Measurements from ENCODE around the gene IL36B.

The IL36B gene

GRCh38 chr2:113075600-113075999, 22.9 kb upstream of the IL36B start:
- no peak for DNase-seq

GRCh38 chr2:113075030-113075429, 22.4 kb upstream of the IL36B start:
- no peak for DNase-seq

DNA sequence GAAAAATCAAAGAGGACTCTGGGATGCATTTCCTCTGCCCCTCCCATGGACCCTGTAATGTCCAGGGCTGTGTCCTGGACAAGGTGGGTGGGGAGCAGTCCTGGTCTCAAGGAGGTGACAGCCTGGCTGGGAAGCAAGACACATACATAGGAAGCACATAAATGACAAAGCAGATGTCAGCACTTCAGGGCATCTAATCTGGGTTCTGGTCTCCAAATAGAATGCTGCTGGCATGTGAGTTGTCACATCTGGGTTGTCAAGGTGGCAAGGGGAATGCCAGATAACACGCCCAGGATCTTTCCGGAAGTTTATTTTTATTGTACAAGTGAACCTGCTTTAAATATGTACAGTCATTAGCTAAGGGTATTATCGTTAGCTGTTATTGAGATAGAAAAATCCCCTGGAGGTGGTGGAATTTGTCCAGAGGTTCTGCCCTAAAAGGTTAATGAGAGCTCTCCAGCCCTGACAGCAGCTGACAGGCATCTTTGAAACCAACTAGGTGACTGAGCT, 20.7 kb upstream of the IL36B start:
- no peak for DNase-seq

DNA sequence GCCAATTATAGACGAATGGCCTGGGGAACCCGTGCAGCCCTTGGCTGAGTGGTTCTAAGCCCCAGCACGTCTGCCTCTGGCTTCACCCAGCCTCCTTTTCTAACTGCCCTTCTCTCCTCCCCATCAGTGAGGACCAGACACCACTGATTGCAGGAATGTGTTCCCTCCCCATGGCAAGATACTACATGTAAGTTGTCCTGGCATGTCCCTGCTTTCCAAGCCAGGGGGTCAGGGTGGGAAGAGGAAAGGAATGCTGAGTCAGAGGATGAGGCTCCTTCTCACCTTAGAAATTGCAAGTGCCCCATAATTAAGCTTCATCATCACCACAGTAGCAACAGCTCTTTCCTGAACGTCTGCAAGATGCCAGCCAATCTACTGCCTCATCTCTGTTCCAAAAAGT, 19.9 kb upstream of the IL36B start:
- no peak for DNase-seq

GRCh38 chr2:113070606-113070975, 17.9 kb upstream of the IL36B start:
- no peak for DNase-seq

GRCh38 chr2:113069676-113070605, 17.3 kb upstream of the IL36B start:
- no peak for DNase-seq

DNA sequence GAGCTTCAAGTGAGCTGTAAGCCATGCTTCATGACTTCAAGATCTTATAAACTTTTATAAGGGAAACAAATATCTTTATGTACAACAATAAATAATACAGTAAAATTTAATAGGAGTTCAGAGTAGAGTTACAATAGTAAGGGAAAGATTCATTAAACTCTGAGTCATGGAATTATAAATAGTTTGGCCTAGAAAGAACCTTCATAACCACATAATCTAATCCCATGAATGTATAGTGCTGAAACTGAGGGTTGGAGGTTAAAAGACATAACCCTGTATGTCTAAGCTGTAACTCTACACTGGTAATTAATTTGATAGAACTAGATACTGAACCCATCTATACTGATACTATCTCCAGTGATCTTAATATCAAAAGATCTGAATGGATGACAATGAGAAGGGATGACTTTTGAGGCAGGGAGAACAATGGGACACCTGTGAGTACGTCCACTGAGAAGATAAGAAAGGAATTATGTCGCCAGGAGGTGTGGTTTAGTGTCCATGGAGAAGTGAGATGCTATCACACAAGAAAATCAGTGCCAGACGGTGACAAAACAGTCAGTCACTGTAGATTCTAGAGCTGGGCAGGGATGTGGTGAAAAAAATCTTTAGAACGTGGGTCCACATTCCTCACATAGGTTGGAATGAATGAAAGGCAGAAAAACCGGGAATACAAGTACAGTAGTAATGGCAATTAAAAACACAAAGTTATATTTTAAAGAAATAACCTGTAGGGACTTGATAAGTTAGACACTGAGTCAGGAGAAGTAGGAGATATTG, 16.2 kb upstream of the IL36B start:
- no peak for DNase-seq

DNA sequence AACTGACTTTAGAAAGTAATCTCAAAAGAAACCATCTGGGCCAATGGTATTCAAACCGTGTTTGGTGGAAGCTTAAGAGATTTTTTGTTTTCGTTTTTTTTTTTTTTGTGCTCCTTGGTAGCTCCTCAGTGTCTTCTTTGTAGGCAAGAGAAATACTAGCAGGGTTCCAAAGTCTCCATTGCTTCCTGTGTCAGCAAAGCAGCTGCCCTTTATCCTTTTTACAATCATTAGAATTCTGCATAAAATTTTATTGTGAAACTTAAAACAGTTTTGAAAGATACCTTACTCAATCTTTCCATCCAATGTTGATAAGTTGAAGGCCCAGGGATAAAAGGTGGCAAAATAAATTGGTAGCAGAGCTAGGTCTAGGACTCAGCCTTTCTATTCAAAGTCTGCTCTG, 15.6 kb upstream of the IL36B start:
- DNase-seq, result no peak

GRCh38 chr2:113067681-113068080, 15.0 kb upstream of the IL36B start, which contains the start of gene IL1F10:
Gene IL1F10 (plus strand): TSS chr2:113067970. CDS start chr2:113072739, 4,769 bp downstream.
- DNase-seq, result no peak

- no peak for DNase-seq
Observed at GRCh38 chr2:113064898-113065297, 12.2 kb upstream of the IL36B start.

DNA sequence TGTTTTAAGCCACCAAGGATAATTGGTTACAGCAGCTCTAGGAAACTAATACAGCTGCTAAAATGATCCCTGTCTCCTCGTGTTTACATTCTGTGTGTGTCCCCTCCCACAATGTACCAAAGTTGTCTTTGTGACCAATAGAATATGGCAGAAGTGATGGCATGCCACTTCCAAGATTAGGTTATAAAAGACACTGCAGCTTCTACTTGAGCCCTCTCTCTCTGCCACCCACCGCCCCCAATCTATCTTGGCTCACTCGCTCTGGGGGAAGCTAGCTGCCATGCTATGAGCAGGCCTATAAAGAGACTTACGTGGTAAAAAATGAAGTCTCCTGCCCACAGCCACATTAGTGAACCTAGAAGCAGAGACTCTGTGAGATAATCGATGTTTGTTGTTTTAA, 11.6 kb upstream of the IL36B start:
- no peak for DNase-seq

- DNase-seq, result no peak
Observed at GRCh38 chr2:113061896-113062770, 9.5 kb upstream of the IL36B start.

- no peak for DNase-seq
Observed at GRCh38 chr2:113061241-113061640, 8.6 kb upstream of the IL36B start.

- DNase-seq, result no peak
Observed at GRCh38 chr2:113060796-113061195, 8.1 kb upstream of the IL36B start.

- DNase-seq, result no peak
Observed at GRCh38 chr2:113060396-113060795, 7.7 kb upstream of the IL36B start.

- no peak for DNase-seq
Observed at GRCh38 chr2:113058998-113059960, 6.6 kb upstream of the IL36B start, which contains the start of gene IL36RN. Gene IL36RN (plus strand): TSS chr2:113059198. CDS start chr2:113059439, 241 bp downstream.

GRCh38 chr2:113058411-113058994, 5.8 kb upstream of the IL36B start:
- DNase-seq, result no peak

- DNase-seq, result no peak
Observed at GRCh38 chr2:113057117-113057516, 4.5 kb upstream of the IL36B start.

GRCh38 chr2:113056521-113056920, 3.9 kb upstream of the IL36B start:
- DNase-seq, result no peak

- no peak for DNase-seq
Observed at GRCh38 chr2:113054066-113054465, 1.4 kb upstream of the IL36B start.

GRCh38 chr2:113053666-113054065, 999 bp upstream of the IL36B start:
- no peak for DNase-seq
